GM23338 (cell line): ENCODE results near the gene NACAD. TPM values are rescaled to one million over a fixed set of nuclear protein-coding genes. Genes with fewer than 3 reads are reported as not detected.

Experiments used
- ATAC-seq: fragments of 200-7000 bp; cut with Tn5 transposase; 3 replicates; pipeline ENCODE4 v1.9.1; 2020
- DNase-seq: peaks from one replicate; pipeline ENCODE4 v3.0.0-alpha.2; 2015; ENCODE audit warnings: low spot score
- H2AFZ ChIP-seq: fragments of 200-600 bp; sonication (generic); 2 replicates; pipeline ENCODE4 v1.8.0; 2016; ENCODE audit warnings: antibody characterized with exemption, mild to moderate bottlenecking, moderate library complexity
- H3F3A ChIP-seq: fragments of 200-600 bp; sonication (generic); replicated peaks from 2 replicates; pipeline ENCODE4 v1.8.0; 2017; ENCODE audit warnings: antibody characterized with exemption, mixed run types, low read depth
- H3K27ac ChIP-seq: fragments of 200-600 bp; sonication (generic); 2 replicates; pipeline ENCODE4 v1.6.1; 2016; ENCODE audit warnings: low read depth
- H3K27me3 ChIP-seq: fragments of 200-600 bp; sonication (generic); 2 replicates; pipeline ENCODE4 v1.8.0; 2016; ENCODE audit warnings: mild to moderate bottlenecking, mixed run types, moderate library complexity; ENCODE audit not compliant: insufficient read depth
- H3K36me3 ChIP-seq: fragments of 200-600 bp; sonication (generic); 2 replicates; pipeline ENCODE4 v1.8.0; 2016; ENCODE audit warnings: mild to moderate bottlenecking; ENCODE audit not compliant: insufficient read depth
- H3K4me1 ChIP-seq: fragments of 200-600 bp; sonication (generic); 2 replicates; pipeline ENCODE4 v1.8.0; 2016; ENCODE audit warnings: mild to moderate bottlenecking, moderate library complexity; ENCODE audit not compliant: insufficient read depth
- H3K4me2 ChIP-seq: fragments of 200-600 bp; sonication (generic); 2 replicates; pipeline ENCODE4 v1.7.1; 2017; ENCODE audit warnings: mixed run types
- H3K4me3 ChIP-seq: fragments of 200-600 bp; sonication (generic); 2 replicates; pipeline ENCODE4 v1.6.1; 2016; ENCODE audit warnings: mixed run types
- H3K79me2 ChIP-seq: fragments of 200-600 bp; sonication (generic); replicated peaks from 2 replicates; pipeline ENCODE4 v1.8.0; 2017; ENCODE audit warnings: mild to moderate bottlenecking; ENCODE audit not compliant: insufficient read depth
- H3K9me2 ChIP-seq: fragments of 200-600 bp; sonication (generic); 2 replicates; pipeline ENCODE4 v1.8.0; 2017; ENCODE audit not compliant: insufficient read depth
- H4K20me1 ChIP-seq: fragments of 200-600 bp; sonication (generic); replicated peaks from 2 replicates; pipeline ENCODE4 v1.8.0; 2017; ENCODE audit warnings: mild to moderate bottlenecking; ENCODE audit not compliant: insufficient read depth
- H3K27ac Mint-ChIP-seq: 2 replicates; pipeline ENCODE4 v1.8.0; 2020; ENCODE audit warnings: inconsistent platforms, mild to moderate bottlenecking, moderate library complexity, mixed read lengths
- H3K27me3 Mint-ChIP-seq: 3 replicates; pipeline ENCODE4 v1.8.0; 2022; ENCODE audit warnings: low read depth, mild to moderate bottlenecking, moderate library complexity, mixed read lengths, inconsistent platforms; ENCODE audit not compliant: insufficient read depth, poor library complexity
- H3K36me3 Mint-ChIP-seq: 3 replicates; pipeline ENCODE4 v1.8.0; 2021; ENCODE audit warnings: low read depth, mild to moderate bottlenecking, inconsistent platforms, moderate library complexity, mixed read lengths
- H3K4me1 Mint-ChIP-seq: 3 replicates; pipeline ENCODE4 v1.8.0; 2020; ENCODE audit warnings: mild to moderate bottlenecking, inconsistent platforms, mixed read lengths
- H3K4me3 Mint-ChIP-seq: 3 replicates; pipeline ENCODE4 v1.8.0; 2021; ENCODE audit warnings: moderate library complexity, mild to moderate bottlenecking, inconsistent platforms, mixed read lengths
- H3K9me3 Mint-ChIP-seq: 3 replicates; pipeline ENCODE4 v1.8.0; 2020; ENCODE audit warnings: moderate library complexity, mild to moderate bottlenecking, inconsistent platforms, mixed read lengths
- CREB1 ChIP-seq: fragments of 250-450 bp; sonication (Bioruptor Pico); IDR thresholded peaks from 2 replicates; pipeline ENCODE4 v1.5.0; 2020; ENCODE audit warnings: low read depth, mild to moderate bottlenecking, moderate library complexity
- CTCF ChIP-seq, 2 experiments: fragments of 200-600 bp in 1 of 2; sonication (generic) in 1 of 2; conservative IDR thresholded peaks; 2 replicates each; pipeline versions ENCODE4 v1.5.1 to v1.6.1; 2016 to 2017; ENCODE audit warnings: antibody characterized with exemption in 2 of 2, low read depth in 2 of 2, mild to moderate bottlenecking in 2 of 2, moderate library complexity in 1 of 2
- EZH2 ChIP-seq: fragments of 200-600 bp; sonication (generic); IDR thresholded peaks from one replicate; pipeline ENCODE4 v1.8.0; 2017; ENCODE audit warnings: antibody characterized with exemption, mild to moderate bottlenecking, low read depth; ENCODE audit not compliant: unreplicated experiment
- EZH2phosphoT487 ChIP-seq: fragments of 200-600 bp; sonication (generic); IDR thresholded peaks from one replicate; pipeline ENCODE4 v1.8.1; 2018; ENCODE audit warnings: antibody characterized with exemption; ENCODE audit not compliant: unreplicated experiment
- JUNB ChIP-seq: IDR thresholded peaks from one replicate; pipeline ENCODE4 v1.6.1; 2016; ENCODE audit warnings: antibody characterized with exemption; ENCODE audit not compliant: unreplicated experiment
- NANOG ChIP-seq: IDR thresholded peaks from 2 replicates; pipeline ENCODE4 v1.6.1; 2016; ENCODE audit warnings: antibody characterized with exemption, borderline replicate concordance
- POLR2AphosphoS5 ChIP-seq: IDR thresholded peaks from 2 replicates; pipeline ENCODE4 v1.6.1; 2016; ENCODE audit warnings: antibody characterized with exemption, low read depth
- STAT1 ChIP-seq: IDR thresholded peaks from one replicate; pipeline ENCODE4 v1.6.1; 2016; ENCODE audit warnings: antibody characterized with exemption; ENCODE audit not compliant: unreplicated experiment
- ZNF114 ChIP-seq: fragments of 250-450 bp; sonication (Bioruptor Pico); IDR thresholded peaks from 2 replicates; pipeline ENCODE4 v1.5.0; 2020; ENCODE audit warnings: mild to moderate bottlenecking, moderate library complexity
- ZNF331 ChIP-seq: fragments of 250-450 bp; sonication (Bioruptor Pico); IDR thresholded peaks from 2 replicates; pipeline ENCODE4 v1.5.0; 2020; ENCODE audit warnings: low read depth, mild to moderate bottlenecking, moderate library complexity
- polyA plus RNA-seq: library from polyadenylated mRNA; unstranded; fragments of >200 nt; fragmentation: Nextera tagmentation; extraction: Ambion mirVana; gene quantifications from 2 replicates; pipeline ENCODE4 v1.2.1, GENCODE V29; 2016
- total RNA-seq: library from RNA; depleted of rRNA; stranded (reverse); fragments of >200 nt; shearing (Covaris generic); gene quantifications from 2 replicates; pipeline ENCODE4 v1.2.3, GENCODE V29; 2014
- TF ChIP-seq, protein P1 (sequence below): IDR thresholded peaks from one replicate; pipeline ENCODE4 v1.6.1; 2018; ENCODE audit warnings: antibody characterized with exemption; ENCODE audit not compliant: unreplicated experiment
- TF ChIP-seq, protein P2 (sequence below): fragments of 250-450 bp; sonication (Bioruptor Pico); IDR thresholded peaks from 2 replicates; pipeline ENCODE4 v1.5.0; 2020; ENCODE audit warnings: mild to moderate bottlenecking, moderate library complexity
- TF ChIP-seq, protein P3 (sequence below): IDR thresholded peaks from 2 replicates; pipeline ENCODE4 v1.6.1; 2016; ENCODE audit warnings: antibody characterized with exemption

NACAD gene
- total and polyA plus RNA-seq, 2 experiments from 2014 or later: 6.1 to 11.2 TPM

GRCh38 chr7:45036317-45036716 lies 52.5 kb downstream of the NACAD start:
- peaks cover 4% of the 10 kb centered on the region; the same call in 1 of the 2 replicates for H3K36me3 ChIP-seq
- H2AFZ ChIP-seq: no peak overlapping the region
- no peaks in the 10 kb centered on the region for H3K9me2 ChIP-seq
- H3K27me3 ChIP-seq: no peaks in the 10 kb centered on the region
- H3F3A ChIP-seq: no peaks in the 10 kb centered on the region
- no peak overlapping the region for H3K4me2 ChIP-seq
- Mint-ChIP-seq H3K27ac (no peak overlapping the region), H3K27me3 (peaks cover 4% of the 10 kb centered on the region), H3K9me3 (no peaks in the 10 kb centered on the region), H3K36me3 (peaks cover 19% of the 10 kb centered on the region), H3K4me1 (peaks cover 27% of the 10 kb centered on the region), H3K4me3 (no peak overlapping the region)
- TF ChIP-seq ZNF331 (CRISPR knock-in tag): no peak
- no peak for TF ChIP-seq CREB1 (CRISPR knock-in tag)
- no peak for TF ChIP-seq STAT1
- TF ChIP-seq ZNF114 (CRISPR knock-in tag): no peak
- TF ChIP-seq, protein P1, sequence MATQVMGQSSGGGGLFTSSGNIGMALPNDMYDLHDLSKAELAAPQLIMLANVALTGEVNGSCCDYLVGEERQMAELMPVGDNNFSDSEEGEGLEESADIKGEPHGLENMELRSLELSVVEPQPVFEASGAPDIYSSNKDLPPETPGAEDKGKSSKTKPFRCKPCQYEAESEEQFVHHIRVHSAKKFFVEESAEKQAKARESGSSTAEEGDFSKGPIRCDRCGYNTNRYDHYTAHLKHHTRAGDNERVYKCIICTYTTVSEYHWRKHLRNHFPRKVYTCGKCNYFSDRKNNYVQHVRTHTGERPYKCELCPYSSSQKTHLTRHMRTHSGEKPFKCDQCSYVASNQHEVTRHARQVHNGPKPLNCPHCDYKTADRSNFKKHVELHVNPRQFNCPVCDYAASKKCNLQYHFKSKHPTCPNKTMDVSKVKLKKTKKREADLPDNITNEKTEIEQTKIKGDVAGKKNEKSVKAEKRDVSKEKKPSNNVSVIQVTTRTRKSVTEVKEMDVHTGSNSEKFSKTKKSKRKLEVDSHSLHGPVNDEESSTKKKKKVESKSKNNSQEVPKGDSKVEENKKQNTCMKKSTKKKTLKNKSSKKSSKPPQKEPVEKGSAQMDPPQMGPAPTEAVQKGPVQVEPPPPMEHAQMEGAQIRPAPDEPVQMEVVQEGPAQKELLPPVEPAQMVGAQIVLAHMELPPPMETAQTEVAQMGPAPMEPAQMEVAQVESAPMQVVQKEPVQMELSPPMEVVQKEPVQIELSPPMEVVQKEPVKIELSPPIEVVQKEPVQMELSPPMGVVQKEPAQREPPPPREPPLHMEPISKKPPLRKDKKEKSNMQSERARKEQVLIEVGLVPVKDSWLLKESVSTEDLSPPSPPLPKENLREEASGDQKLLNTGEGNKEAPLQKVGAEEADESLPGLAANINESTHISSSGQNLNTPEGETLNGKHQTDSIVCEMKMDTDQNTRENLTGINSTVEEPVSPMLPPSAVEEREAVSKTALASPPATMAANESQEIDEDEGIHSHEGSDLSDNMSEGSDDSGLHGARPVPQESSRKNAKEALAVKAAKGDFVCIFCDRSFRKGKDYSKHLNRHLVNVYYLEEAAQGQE: no peak
- TF ChIP-seq, protein P2, sequence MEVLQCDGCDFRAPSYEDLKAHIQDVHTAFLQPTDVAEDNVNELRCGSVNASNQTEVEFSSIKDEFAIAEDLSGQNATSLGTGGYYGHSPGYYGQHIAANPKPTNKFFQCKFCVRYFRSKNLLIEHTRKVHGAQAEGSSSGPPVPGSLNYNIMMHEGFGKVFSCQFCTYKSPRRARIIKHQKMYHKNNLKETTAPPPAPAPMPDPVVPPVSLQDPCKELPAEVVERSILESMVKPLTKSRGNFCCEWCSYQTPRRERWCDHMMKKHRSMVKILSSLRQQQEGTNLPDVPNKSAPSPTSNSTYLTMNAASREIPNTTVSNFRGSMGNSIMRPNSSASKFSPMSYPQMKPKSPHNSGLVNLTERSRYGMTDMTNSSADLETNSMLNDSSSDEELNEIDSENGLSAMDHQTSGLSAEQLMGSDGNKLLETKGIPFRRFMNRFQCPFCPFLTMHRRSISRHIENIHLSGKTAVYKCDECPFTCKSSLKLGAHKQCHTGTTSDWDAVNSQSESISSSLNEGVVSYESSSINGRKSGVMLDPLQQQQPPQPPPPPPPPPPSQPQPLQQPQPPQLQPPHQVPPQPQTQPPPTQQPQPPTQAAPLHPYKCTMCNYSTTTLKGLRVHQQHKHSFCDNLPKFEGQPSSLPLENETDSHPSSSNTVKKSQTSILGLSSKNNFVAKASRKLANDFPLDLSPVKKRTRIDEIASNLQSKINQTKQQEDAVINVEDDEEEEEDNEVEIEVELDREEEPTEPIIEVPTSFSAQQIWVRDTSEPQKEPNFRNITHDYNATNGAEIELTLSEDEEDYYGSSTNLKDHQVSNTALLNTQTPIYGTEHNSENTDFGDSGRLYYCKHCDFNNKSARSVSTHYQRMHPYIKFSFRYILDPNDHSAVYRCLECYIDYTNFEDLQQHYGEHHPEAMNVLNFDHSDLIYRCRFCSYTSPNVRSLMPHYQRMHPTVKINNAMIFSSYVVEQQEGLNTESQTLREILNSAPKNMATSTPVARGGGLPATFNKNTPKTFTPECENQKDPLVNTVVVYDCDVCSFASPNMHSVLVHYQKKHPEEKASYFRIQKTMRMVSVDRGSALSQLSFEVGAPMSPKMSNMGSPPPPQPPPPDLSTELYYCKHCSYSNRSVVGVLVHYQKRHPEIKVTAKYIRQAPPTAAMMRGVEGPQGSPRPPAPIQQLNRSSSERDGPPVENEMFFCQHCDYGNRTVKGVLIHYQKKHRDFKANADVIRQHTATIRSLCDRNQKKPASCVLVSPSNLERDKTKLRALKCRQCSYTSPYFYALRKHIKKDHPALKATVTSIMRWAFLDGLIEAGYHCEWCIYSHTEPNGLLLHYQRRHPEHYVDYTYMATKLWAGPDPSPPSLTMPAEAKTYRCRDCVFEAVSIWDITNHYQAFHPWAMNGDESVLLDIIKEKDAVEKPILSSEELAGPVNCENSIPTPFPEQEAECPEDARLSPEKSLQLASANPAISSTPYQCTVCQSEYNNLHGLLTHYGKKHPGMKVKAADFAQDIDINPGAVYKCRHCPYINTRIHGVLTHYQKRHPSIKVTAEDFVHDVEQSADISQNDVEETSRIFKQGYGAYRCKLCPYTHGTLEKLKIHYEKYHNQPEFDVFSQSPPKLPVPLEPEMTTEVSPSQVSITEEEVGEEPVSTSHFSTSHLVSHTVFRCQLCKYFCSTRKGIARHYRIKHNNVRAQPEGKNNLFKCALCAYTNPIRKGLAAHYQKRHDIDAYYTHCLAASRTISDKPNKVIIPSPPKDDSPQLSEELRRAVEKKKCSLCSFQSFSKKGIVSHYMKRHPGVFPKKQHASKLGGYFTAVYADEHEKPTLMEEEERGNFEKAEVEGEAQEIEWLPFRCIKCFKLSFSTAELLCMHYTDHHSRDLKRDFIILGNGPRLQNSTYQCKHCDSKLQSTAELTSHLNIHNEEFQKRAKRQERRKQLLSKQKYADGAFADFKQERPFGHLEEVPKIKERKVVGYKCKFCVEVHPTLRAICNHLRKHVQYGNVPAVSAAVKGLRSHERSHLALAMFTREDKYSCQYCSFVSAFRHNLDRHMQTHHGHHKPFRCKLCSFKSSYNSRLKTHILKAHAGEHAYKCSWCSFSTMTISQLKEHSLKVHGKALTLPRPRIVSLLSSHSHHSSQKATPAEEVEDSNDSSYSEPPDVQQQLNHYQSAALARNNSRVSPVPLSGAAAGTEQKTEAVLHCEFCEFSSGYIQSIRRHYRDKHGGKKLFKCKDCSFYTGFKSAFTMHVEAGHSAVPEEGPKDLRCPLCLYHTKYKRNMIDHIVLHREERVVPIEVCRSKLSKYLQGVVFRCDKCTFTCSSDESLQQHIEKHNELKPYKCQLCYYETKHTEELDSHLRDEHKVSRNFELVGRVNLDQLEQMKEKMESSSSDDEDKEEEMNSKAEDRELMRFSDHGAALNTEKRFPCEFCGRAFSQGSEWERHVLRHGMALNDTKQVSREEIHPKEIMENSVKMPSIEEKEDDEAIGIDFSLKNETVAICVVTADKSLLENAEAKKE (CRISPR knock-in tag): no peak
- TF ChIP-seq JUNB: no peak
- TF ChIP-seq POLR2AphosphoS5: no peak
- TF ChIP-seq EZH2phosphoT487: no peak
- no peak for TF ChIP-seq EZH2
- TF ChIP-seq CTCF (conservative IDR thresholded peaks at IDR 0.05; ENCODE audit: low read depth in 2 of 2): no peak
- TF ChIP-seq, protein P3, sequence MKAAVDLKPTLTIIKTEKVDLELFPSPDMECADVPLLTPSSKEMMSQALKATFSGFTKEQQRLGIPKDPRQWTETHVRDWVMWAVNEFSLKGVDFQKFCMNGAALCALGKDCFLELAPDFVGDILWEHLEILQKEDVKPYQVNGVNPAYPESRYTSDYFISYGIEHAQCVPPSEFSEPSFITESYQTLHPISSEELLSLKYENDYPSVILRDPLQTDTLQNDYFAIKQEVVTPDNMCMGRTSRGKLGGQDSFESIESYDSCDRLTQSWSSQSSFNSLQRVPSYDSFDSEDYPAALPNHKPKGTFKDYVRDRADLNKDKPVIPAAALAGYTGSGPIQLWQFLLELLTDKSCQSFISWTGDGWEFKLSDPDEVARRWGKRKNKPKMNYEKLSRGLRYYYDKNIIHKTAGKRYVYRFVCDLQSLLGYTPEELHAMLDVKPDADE: no peak
- TF ChIP-seq NANOG: no peak
- H3K79me2 ChIP-seq: peaks cover 52% of the 10 kb centered on the region
- no peak for DNase-seq
- peaks cover 4% of the 10 kb centered on the region for H4K20me1 ChIP-seq
- H3K4me1 ChIP-seq: peaks cover 7% of the 10 kb centered on the region; the same call in 1 of the 2 replicates
- no peak overlapping the region; the same call in 1 of the 2 replicates for H3K27ac ChIP-seq
- ATAC-seq: 0 out of 3 replicates have a peak, but pooled peaks have one; percentile 24
- no peak overlapping the region for H3K4me3 ChIP-seq
